ENCODE data around the gene SLC13A3.

Gene SLC13A3

DNA sequence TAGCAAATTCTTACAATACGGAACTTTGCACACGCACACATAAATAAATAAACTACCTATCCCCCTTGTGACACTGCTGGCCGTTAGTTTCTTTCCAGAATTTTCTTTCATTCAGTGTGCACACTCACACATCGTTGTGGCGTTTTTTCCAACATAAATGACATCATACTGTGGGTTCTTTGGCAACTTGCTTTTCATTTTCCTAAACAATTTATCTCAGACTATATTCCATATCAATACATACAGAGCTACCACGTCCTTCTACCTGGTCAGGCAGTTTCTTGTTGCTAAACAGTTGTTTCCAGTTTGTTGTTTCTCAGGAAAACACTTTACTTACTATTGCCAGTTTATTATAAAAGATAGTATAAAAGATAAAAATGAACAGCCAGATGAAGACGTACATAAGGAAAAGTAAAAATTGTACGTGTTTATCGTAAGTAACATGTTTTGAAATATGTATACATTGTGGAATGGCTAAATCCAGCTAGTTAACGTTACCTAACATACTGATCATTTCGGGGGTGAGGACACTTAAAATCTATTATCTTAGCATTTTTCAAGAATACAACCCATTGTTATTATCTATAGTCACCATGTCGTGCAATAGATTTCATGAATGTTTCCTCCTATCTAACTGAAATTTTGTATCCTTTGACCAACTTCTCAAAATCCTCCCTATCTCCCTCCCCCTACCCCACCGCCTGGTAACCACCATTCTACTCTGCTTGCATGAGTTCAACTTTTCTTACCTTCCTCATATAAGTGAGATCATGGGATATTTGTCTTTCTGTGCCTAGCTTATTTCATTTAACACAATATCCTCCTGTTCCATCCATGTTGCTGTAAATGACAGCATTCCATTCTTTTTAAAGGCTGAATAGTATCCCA, 39.2 kb upstream of the SLC13A3 start:
- Histone ChIP-seq H3K27me3 (ENCODE audit: control insufficient read depth, insufficient read depth, low read length, poor library complexity, severe bottlenecking) (no peaks in the 10 kb centered on the region), H3K9me3 (ENCODE audit: control insufficient read depth, low read length) (no peaks in the 10 kb centered on the region), H3K27ac (ENCODE audit: insufficient read depth, low read depth, low read length, poor library complexity, severe bottlenecking) (no peak overlapping the region), H3K4me3 (ENCODE audit: insufficient read depth, low read depth, low read length) (peak overlapping the region; percentile 35), H3K4me1 (ENCODE audit: control insufficient read depth, insufficient read depth, low read length) (peaks cover 7% of the 10 kb centered on the region), H3K36me3 (ENCODE audit: control insufficient read depth, insufficient read depth, low read length) (peaks cover 5% of the 10 kb centered on the region)
- 87 to 88% methylated on average over 13 of the region's 13 CpGs for WGBS, 2 experiments

GRCh38 chr20:46689754-46690085, 38.5 kb upstream of the SLC13A3 start:
- H3K4me3 ChIP-seq (ENCODE audit: insufficient read depth, low read depth, low read length) = peak overlapping the region; percentile 35
- H3K27me3 ChIP-seq (ENCODE audit: control insufficient read depth, insufficient read depth, low read length, poor library complexity, severe bottlenecking) = no peaks in the 10 kb centered on the region
- 0 to 1% methylated on average over 11 to 12 of the region's 12 CpGs for WGBS, 2 experiments

DNA sequence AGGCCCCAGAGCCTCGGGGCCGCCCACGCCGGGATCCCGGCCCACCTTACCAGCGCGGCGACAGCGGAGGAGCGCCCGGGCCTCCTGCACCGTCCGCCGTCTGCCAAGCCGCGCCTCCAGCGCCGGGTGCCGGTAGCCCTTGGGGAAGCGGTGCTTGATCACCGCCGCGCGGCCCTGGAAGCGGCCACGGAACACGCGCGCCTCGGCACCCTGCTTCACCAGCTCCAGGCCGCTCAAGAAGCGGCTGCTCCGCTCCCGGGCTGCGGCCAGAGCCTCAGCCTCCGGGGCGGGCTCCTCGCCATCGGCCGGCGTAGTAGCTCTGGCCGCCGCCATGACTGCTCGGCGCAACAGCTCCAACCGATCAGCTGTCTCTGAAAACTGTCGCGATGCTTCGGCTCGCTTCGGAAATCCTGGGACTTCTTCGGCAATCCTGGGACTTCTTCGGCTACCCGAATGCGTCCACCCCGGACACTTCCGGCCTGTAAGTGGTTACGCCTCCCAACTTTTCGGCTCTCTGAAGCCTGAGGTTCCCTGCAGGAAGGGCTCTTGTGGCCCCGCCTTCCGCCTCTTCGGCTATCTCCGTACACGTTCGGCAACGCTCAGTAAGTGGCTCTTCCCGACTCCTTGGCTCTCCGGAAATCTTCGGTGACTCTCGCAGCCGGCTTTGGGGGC, 38.0 kb upstream of the SLC13A3 start, which contains the start of gene TP53RK:
TSS of gene TP53RK (minus strand) at position 363 of the 672 bp plus-strand sequence. CDS start at position 333, 30 bp downstream.
- peaks cover 10% of the 10 kb centered on the region for H3K36me3 ChIP-seq (ENCODE audit: control insufficient read depth, insufficient read depth, low read length)
- peaks cover 5% of the 10 kb centered on the region for H3K4me1 ChIP-seq (ENCODE audit: control insufficient read depth, insufficient read depth, low read length)
- no peaks in the 10 kb centered on the region for H3K27me3 ChIP-seq (ENCODE audit: control insufficient read depth, insufficient read depth, low read length, poor library complexity, severe bottlenecking)
- H3K27ac ChIP-seq (ENCODE audit: insufficient read depth, low read depth, low read length, poor library complexity, severe bottlenecking) = peak within 1 kb of the TSS; percentile 87
- H3K9me3 ChIP-seq (ENCODE audit: control insufficient read depth, low read length) = no peaks in the 10 kb centered on the region
- WGBS, 2 experiments = 0% methylated on average over 71 of the region's 71 CpGs
- H3K4me3 ChIP-seq (ENCODE audit: insufficient read depth, low read depth, low read length) = peak within 1 kb of the TSS; percentile 67

More at GRCh38 chr20:46689754-46690085, 38.5 kb upstream of the SLC13A3 start:
- no peak overlapping the region for H3K27ac ChIP-seq (ENCODE audit: insufficient read depth, low read depth, low read length, poor library complexity, severe bottlenecking)
- H3K36me3 ChIP-seq (ENCODE audit: control insufficient read depth, insufficient read depth, low read length) = peaks cover 10% of the 10 kb centered on the region
- H3K9me3 ChIP-seq (ENCODE audit: control insufficient read depth, low read length) = no peaks in the 10 kb centered on the region
- peaks cover 4% of the 10 kb centered on the region for H3K4me1 ChIP-seq (ENCODE audit: control insufficient read depth, insufficient read depth, low read length)

- H3K27me3 ChIP-seq (ENCODE audit: control insufficient read depth, insufficient read depth, low read length, poor library complexity, severe bottlenecking) = no peaks in the 10 kb centered on the region
- peak overlapping the region; percentile 87 for H3K27ac ChIP-seq (ENCODE audit: insufficient read depth, low read depth, low read length, poor library complexity, severe bottlenecking)
- peaks cover 10% of the 10 kb centered on the region for H3K36me3 ChIP-seq (ENCODE audit: control insufficient read depth, insufficient read depth, low read length)
- WGBS, 2 experiments = 26 to 28% methylated on average over 20 of the region's 20 CpGs
- H3K9me3 ChIP-seq (ENCODE audit: control insufficient read depth, low read length) = no peaks in the 10 kb centered on the region
- peak overlapping the region; percentile 67 for H3K4me3 ChIP-seq (ENCODE audit: insufficient read depth, low read depth, low read length)
- peaks cover 13% of the 10 kb centered on the region for H3K4me1 ChIP-seq (ENCODE audit: control insufficient read depth, insufficient read depth, low read length)
These were observed 37.2 kb upstream of the SLC13A3 start for GRCh38 chr20:46688151-46689081.

DNA sequence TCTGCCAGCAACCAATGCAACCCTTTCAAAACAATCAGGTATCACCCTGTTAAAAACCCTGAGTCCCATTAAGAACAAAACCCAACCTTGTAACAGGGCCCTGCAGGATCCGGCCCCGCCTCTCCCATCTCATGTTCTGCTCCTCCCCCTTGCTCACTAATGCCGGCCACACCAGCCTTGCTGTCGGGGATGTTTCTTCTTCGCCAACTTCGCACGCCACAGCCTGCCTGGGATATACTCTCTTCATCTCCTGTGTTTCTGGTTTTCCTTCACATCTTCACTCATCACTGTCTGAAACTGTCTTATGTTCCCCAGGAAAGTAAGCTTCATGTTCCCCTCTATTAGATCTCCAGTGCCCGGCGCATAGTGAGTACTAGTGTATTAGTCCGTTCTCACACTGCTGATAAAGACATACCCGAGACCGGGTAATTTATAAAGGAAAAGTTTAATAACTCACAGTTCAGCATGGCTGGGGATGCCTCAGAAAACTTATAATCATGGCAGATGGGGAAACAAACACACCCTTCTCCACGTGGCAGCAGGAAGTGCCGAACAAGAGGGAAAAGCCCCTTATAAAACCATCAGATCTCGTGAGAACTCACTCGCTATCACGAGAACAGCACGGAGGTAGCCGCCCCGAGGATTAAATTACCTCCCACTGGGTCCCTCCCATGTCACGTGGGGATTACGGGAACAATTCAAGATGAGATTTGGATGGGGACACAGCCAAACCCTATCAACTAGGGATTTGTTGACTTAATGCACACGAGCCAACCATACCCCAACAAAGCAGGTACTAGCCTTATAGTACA, 32.9 kb upstream of the SLC13A3 start:
- Histone ChIP-seq H3K4me1 (ENCODE audit: control insufficient read depth, insufficient read depth, low read length) (peaks cover 28% of the 10 kb centered on the region), H3K36me3 (ENCODE audit: control insufficient read depth, insufficient read depth, low read length) (peaks cover 10% of the 10 kb centered on the region), H3K27me3 (ENCODE audit: control insufficient read depth, insufficient read depth, low read length, poor library complexity, severe bottlenecking) (no peaks in the 10 kb centered on the region), H3K9me3 (ENCODE audit: control insufficient read depth, low read length) (no peaks in the 10 kb centered on the region), H3K4me3 (ENCODE audit: insufficient read depth, low read depth, low read length) (peak overlapping the region; percentile 5), H3K27ac (ENCODE audit: insufficient read depth, low read depth, low read length, poor library complexity, severe bottlenecking) (no peak overlapping the region)
- 45 to 50% methylated on average over 23 of the region's 23 CpGs for WGBS, 2 experiments

- peaks cover 28% of the 10 kb centered on the region for H3K4me1 ChIP-seq (ENCODE audit: control insufficient read depth, insufficient read depth, low read length)
- H3K36me3 ChIP-seq (ENCODE audit: control insufficient read depth, insufficient read depth, low read length) = peaks cover 14% of the 10 kb centered on the region
- WGBS, 2 experiments = 62 to 66% methylated on average over 8 of the region's 8 CpGs
- H3K27ac ChIP-seq (ENCODE audit: insufficient read depth, low read depth, low read length, poor library complexity, severe bottlenecking) = no peak overlapping the region
- H3K4me3 ChIP-seq (ENCODE audit: insufficient read depth, low read depth, low read length) = peak overlapping the region; percentile 5
- no peaks in the 10 kb centered on the region for H3K27me3 ChIP-seq (ENCODE audit: control insufficient read depth, insufficient read depth, low read length, poor library complexity, severe bottlenecking)
- H3K9me3 ChIP-seq (ENCODE audit: control insufficient read depth, low read length) = no peaks in the 10 kb centered on the region
These were observed 32.3 kb upstream of the SLC13A3 start for GRCh38 chr20:46683668-46683938.

DNA sequence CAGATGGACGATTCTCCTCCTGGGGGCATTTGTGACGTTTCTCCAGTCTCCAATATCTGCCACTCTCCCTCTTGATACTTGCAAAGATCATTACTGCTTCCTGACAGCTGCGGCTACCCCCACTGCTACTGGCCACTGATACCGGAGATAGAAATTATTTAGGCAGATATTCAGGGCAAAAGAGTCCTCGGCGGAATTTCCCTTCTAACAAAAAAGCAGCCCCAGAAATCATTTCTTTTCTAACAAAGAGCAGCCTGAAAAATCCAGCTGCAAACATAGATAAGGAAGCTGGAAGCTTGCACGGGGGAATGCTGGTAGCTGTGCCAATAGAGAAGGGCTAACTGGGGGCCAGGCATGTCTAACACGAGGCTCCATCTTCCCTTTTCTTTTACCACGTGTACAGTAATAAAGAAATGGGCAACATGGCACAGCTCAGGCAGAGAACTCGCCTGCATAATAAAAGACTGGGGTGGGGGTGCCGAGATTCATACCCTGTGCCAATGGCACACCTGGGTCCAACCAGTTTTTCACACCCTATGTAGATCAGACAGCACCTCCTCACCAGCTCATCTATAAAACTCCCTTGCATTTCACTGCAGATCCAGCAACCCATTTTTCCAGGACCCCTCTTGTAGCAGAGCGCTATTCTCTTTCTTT, 31.9 kb upstream of the SLC13A3 start:
- no peak overlapping the region for H3K4me3 ChIP-seq (ENCODE audit: insufficient read depth, low read depth, low read length)
- WGBS, 2 experiments = 83 to 85% methylated on average over 12 of the region's 12 CpGs
- no peaks in the 10 kb centered on the region for H3K27me3 ChIP-seq (ENCODE audit: control insufficient read depth, insufficient read depth, low read length, poor library complexity, severe bottlenecking)
- H3K4me1 ChIP-seq (ENCODE audit: control insufficient read depth, insufficient read depth, low read length) = peaks cover 28% of the 10 kb centered on the region
- no peak overlapping the region for H3K27ac ChIP-seq (ENCODE audit: insufficient read depth, low read depth, low read length, poor library complexity, severe bottlenecking)
- H3K36me3 ChIP-seq (ENCODE audit: control insufficient read depth, insufficient read depth, low read length) = peaks cover 14% of the 10 kb centered on the region
- no peaks in the 10 kb centered on the region for H3K9me3 ChIP-seq (ENCODE audit: control insufficient read depth, low read length)

DNA sequence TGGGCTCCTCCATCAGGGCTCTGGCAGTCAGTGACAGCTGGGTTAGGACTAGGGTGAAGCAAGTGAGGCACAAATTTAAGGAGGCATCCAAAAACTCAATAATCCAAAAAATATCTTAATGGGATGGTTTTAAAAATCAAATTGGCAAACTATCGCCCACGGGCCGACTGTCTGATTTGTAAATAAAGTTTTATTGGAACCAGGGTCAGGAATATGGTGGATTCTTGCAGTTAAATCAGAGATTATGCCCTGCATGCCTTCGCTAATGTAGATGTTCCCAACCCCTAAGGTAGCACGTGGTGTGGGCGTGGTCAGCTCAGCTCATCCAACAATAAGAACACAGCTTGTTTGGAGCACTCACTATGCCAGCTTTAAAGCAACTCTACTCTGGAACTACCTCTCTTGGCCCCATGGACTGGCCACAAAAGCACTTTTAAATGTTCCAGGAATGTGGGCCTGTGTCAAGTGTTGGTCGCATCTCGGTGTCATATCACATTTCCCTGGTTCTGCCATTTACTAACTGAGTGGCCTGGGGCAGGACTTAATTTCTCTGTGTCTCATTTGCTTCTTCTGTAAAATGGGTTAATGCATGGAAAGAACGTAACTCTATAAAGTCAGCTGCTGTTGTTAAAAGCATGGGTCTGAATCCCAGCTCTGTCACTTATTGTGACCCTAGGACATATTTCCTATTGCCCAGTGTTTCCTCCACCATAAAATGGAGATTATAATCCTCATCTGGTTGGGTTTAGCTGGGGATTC, 31.0 kb upstream of the SLC13A3 start:
- peaks cover 26% of the 10 kb centered on the region for H3K4me1 ChIP-seq (ENCODE audit: control insufficient read depth, insufficient read depth, low read length)
- no peaks in the 10 kb centered on the region for H3K9me3 ChIP-seq (ENCODE audit: control insufficient read depth, low read length)
- H3K36me3 ChIP-seq (ENCODE audit: control insufficient read depth, insufficient read depth, low read length) = peaks cover 14% of the 10 kb centered on the region
- WGBS, 2 experiments = 85 to 87% methylated on average over 9 of the region's 9 CpGs
- H3K4me3 ChIP-seq (ENCODE audit: insufficient read depth, low read depth, low read length) = no peak overlapping the region
- no peaks in the 10 kb centered on the region for H3K27me3 ChIP-seq (ENCODE audit: control insufficient read depth, insufficient read depth, low read length, poor library complexity, severe bottlenecking)
- H3K27ac ChIP-seq (ENCODE audit: insufficient read depth, low read depth, low read length, poor library complexity, severe bottlenecking) = no peak overlapping the region
